CD4-positive, alpha-beta T cell treated with Interleukin-17A for 1 hour (primary cell): Measurements from ENCODE around the gene SPATA9.

ENCODE experiments used
- DNase-seq: peaks from one replicate; pipeline ENCODE4 v3.0.0-alpha.2; 2020

Gene SPATA9

GRCh38 chr5:95613514-95613913 is 69.3 kb downstream of the SPATA9 start:
- DNase-seq, result no peak

- DNase-seq, result no peak
Measured at GRCh38 chr5:95611396-95611795, 71.4 kb downstream of the SPATA9 start.

- DNase-seq, result no peak
Measured at GRCh38 chr5:95610546-95610945, 72.2 kb downstream of the SPATA9 start.

GRCh38 chr5:95609711-95610110 is 73.1 kb downstream of the SPATA9 start:
- no peak for DNase-seq
